HL-60 (cell line): ENCODE data around the gene SLC22A23.
A peak's percentile ranks its signal among the peaks of the same experiment; 100 is the strongest.

Experiments used
- DNase-seq, 2 experiments: peaks; one replicate each; pipeline ENCODE4 v3.0.0-alpha.2; 2010 to 2020; ENCODE audit warnings: low read depth in 1 of 2, low spot score in 1 of 2
- H3K27ac ChIP-seq: fragments of 250-450 bp; sonication (Bioruptor Pico); replicated peaks from 2 replicates; pipeline ENCODE4 v1.5.1; 2020; ENCODE audit warnings: mild to moderate bottlenecking, moderate library complexity
- H3K27me3 ChIP-seq: fragments of 250-450 bp; sonication (Bioruptor Pico); 2 replicates; pipeline ENCODE4 v1.5.1; 2021; ENCODE audit warnings: mild to moderate bottlenecking, moderate library complexity; ENCODE audit not compliant: insufficient read depth, poor library complexity, severe bottlenecking
- H3K4me3 ChIP-seq: replicated peaks from 2 replicates; pipeline ENCODE4 v1.5.1; 2011; ENCODE audit warnings: mild to moderate bottlenecking, control low read depth, low read length; ENCODE audit not compliant: insufficient read depth
- GABPA ChIP-seq: IDR thresholded peaks from 2 replicates; pipeline ENCODE4 v1.6.1; 2012; ENCODE audit warnings: low read depth
- POLR2AphosphoS5 ChIP-seq: IDR thresholded peaks from 2 replicates; pipeline ENCODE4 v1.6.1; 2012; ENCODE audit warnings: low read depth
- SPI1 ChIP-seq: IDR thresholded peaks from 2 replicates; pipeline ENCODE4 v1.6.1; 2012; ENCODE audit warnings: low read depth, mild to moderate bottlenecking, borderline replicate concordance
- TF ChIP-seq, protein P1 (sequence below): IDR thresholded peaks from one replicate; pipeline ENCODE4 v1.5.1; 2011; ENCODE audit warnings: low read length, control low read depth, inconsistent platforms; ENCODE audit not compliant: insufficient read depth
- TF ChIP-seq, protein P2 (sequence below): IDR thresholded peaks from 2 replicates; pipeline ENCODE4 v1.6.1; 2012; ENCODE audit warnings: low read depth; ENCODE audit not compliant: insufficient replicate concordance

Gene SLC22A23

DNA sequence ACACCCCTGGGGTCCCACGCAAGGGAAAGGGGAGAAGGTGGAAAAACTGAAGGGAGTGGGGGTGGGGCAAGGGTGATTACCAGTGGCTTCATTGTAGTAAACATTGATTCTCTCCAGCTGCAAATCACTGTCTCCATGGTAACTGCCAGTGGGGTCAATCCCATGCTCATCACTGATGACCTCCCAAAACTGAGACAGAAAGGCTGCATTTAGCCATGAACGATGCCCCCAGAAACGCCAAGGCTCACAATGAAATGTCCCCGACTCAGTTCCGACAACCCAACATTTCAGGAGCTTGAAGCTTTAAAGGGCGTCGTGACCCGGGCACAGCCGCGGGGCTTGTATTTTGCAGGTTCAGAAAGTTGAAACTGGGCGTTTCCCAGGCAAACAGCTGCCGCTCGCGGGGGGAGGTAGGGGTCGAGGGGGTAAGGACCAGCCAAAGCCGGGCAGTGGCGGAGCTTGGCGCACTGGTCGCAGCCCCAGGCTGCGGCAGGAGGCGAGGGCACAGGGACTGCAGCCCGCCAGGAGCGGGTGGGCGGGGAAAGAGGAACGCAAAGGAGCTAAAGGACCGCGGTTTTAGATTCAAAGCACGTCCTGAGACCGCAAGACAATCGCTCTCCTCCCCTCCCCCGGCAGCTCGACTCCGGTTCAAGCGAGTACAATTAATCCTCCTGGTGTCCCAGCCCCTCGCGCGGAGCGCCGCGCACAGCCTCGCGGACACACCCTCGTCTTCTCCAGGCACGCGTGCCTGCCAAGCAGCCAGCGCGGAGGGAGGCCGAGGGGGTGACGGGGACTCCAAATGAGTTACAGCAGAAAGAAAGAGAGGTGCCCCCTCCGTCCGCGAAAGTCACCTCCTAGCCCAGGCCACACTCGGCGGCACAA, 230.1 kb downstream of the SLC22A23 start:
- Histone ChIP-seq H3K27ac (no peak overlapping the region), H3K4me3 (peak overlapping the region; percentile 9; the same call in 1 of the 2 replicates), H3K27me3 (peaks cover 74% of the 10 kb centered on the region)
- peak in 1 of 2 experiments; percentile 62 for DNase-seq
- TF ChIP-seq, protein P1, sequence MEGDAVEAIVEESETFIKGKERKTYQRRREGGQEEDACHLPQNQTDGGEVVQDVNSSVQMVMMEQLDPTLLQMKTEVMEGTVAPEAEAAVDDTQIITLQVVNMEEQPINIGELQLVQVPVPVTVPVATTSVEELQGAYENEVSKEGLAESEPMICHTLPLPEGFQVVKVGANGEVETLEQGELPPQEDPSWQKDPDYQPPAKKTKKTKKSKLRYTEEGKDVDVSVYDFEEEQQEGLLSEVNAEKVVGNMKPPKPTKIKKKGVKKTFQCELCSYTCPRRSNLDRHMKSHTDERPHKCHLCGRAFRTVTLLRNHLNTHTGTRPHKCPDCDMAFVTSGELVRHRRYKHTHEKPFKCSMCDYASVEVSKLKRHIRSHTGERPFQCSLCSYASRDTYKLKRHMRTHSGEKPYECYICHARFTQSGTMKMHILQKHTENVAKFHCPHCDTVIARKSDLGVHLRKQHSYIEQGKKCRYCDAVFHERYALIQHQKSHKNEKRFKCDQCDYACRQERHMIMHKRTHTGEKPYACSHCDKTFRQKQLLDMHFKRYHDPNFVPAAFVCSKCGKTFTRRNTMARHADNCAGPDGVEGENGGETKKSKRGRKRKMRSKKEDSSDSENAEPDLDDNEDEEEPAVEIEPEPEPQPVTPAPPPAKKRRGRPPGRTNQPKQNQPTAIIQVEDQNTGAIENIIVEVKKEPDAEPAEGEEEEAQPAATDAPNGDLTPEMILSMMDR, result no peak
- TF ChIP-seq, protein P2, sequence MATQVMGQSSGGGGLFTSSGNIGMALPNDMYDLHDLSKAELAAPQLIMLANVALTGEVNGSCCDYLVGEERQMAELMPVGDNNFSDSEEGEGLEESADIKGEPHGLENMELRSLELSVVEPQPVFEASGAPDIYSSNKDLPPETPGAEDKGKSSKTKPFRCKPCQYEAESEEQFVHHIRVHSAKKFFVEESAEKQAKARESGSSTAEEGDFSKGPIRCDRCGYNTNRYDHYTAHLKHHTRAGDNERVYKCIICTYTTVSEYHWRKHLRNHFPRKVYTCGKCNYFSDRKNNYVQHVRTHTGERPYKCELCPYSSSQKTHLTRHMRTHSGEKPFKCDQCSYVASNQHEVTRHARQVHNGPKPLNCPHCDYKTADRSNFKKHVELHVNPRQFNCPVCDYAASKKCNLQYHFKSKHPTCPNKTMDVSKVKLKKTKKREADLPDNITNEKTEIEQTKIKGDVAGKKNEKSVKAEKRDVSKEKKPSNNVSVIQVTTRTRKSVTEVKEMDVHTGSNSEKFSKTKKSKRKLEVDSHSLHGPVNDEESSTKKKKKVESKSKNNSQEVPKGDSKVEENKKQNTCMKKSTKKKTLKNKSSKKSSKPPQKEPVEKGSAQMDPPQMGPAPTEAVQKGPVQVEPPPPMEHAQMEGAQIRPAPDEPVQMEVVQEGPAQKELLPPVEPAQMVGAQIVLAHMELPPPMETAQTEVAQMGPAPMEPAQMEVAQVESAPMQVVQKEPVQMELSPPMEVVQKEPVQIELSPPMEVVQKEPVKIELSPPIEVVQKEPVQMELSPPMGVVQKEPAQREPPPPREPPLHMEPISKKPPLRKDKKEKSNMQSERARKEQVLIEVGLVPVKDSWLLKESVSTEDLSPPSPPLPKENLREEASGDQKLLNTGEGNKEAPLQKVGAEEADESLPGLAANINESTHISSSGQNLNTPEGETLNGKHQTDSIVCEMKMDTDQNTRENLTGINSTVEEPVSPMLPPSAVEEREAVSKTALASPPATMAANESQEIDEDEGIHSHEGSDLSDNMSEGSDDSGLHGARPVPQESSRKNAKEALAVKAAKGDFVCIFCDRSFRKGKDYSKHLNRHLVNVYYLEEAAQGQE, result no peak
- TF ChIP-seq POLR2AphosphoS5, result no peak
- TF ChIP-seq SPI1, result peak; percentile 43; the same call in 1 of the 2 replicates
- no peak for TF ChIP-seq GABPA

DNA sequence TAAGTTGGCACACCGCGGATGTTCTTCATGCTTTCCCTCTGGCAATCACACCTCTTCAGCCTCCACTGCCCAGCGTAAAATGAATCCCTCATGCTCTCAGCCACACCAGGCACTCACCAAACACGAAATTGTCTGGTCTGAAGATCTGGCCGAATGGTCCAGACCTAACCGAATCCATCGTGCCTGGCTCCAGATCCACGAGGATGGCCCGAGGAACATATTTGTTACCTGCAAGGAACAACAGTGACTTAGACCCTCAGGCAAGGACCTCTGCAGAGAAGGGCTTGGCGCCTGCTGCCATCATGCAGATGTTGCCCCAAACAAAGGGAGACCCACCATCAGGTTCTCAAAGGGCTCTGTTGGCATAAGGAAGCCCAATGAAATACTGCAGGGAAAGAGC, 230.8 kb downstream of the SLC22A23 start:
- no peak for DNase-seq
- TF ChIP-seq POLR2AphosphoS5 (no peak), SPI1 (no peak), GABPA (no peak)
- TF ChIP-seq, protein P2, result no peak
- TF ChIP-seq, protein P1, result no peak
- no peak overlapping the region for H3K27ac ChIP-seq
- H3K4me3 ChIP-seq, result no peak overlapping the region
- peaks cover 67% of the 10 kb centered on the region for H3K27me3 ChIP-seq

DNA sequence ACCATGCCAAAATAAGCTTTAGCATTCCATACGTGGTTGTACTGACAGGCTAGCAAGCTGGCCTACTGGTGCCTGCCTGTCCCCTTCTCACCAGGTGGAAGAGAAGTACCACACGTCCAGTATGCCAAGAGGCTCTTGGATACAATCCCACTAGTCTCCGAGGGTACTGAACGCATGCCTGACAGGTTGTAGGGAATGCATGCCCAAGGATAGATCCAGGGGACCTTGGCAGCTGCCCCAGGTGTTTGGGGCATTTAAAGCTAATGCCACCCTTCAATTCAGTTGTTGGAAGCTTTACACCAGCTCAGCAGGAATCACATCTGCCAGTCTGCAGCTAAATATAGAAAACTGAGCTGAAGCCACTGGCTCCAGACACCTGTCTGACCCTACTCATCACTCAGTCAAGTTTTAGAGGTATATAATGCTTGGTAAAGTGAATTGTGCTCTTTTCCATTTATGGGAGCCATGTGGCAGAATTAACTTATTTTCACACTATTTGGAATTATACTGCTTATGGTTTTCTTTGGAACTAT, 234.3 kb downstream of the SLC22A23 start:
- TF ChIP-seq, protein P1, result no peak
- TF ChIP-seq, protein P2, result no peak
- Histone ChIP-seq H3K27ac (no peak overlapping the region), H3K27me3 (peaks cover 44% of the 10 kb centered on the region), H3K4me3 (no peak overlapping the region)
- DNase-seq, result no peak
